Measurements from ENCODE around the gene CHD1L.
"Not testable (repeated sequence)": the region's sequence is repeated elsewhere in the genome, so short reads cannot be mapped to it uniquely, and the experiment has no call there.

CHD1L gene

GRCh38 chr1:147235822-147236221 is 6.7 kb upstream of the CHD1L start:
- DNase-seq: no peak

- no peak for DNase-seq
Observed at GRCh38 chr1:147236448-147236847, 6.0 kb upstream of the CHD1L start.

- DNase-seq: no peak
Observed at GRCh38 chr1:147236959-147237791, 5.3 kb upstream of the CHD1L start.

GRCh38 chr1:147238053-147238902 is 4.2 kb upstream of the CHD1L start:
- DNase-seq: no peak

GRCh38 chr1:147238925-147239820 is 3.3 kb upstream of the CHD1L start:
- no peak for DNase-seq

GRCh38 chr1:147240131-147240721 is 2.3 kb upstream of the CHD1L start:
- not testable (repeated sequence) for DNase-seq

- no peak for DNase-seq
Observed at GRCh38 chr1:147241934-147242448, 493 bp upstream of the CHD1L start.

GRCh38 chr1:147243228-147243685 is 773 bp downstream of the CHD1L start:
- no peak for DNase-seq

GRCh38 chr1:147243841-147244240 is 1.4 kb downstream of the CHD1L start:
- DNase-seq: no peak

- no peak for DNase-seq
Observed at GRCh38 chr1:147245129-147245528, 2.6 kb downstream of the CHD1L start.

GRCh38 chr1:147245586-147246021 is 3.1 kb downstream of the CHD1L start:
- DNase-seq: no peak

- no peak for DNase-seq
Observed at GRCh38 chr1:147246044-147246690, 3.7 kb downstream of the CHD1L start.

GRCh38 chr1:147246910-147247655 is 4.6 kb downstream of the CHD1L start:
- no peak for DNase-seq

- DNase-seq: no peak
Observed at GRCh38 chr1:147247656-147248238, 5.3 kb downstream of the CHD1L start.

- DNase-seq: no peak
Observed at GRCh38 chr1:147252540-147252939, 10.1 kb downstream of the CHD1L start.

- no peak for DNase-seq
Observed at GRCh38 chr1:147260956-147261355, 18.5 kb downstream of the CHD1L start.

- no peak for DNase-seq
Observed at GRCh38 chr1:147264158-147264768, 21.8 kb downstream of the CHD1L start.

GRCh38 chr1:147266381-147266780 is 23.9 kb downstream of the CHD1L start:
- no peak for DNase-seq

GRCh38 chr1:147267711-147268110 is 25.2 kb downstream of the CHD1L start:
- no peak for DNase-seq

GRCh38 chr1:147270721-147271120 is 28.2 kb downstream of the CHD1L start:
- DNase-seq: no peak

All from GOT3 (cell line).